NCI-H82 treated with DMSO at 0.1 percent for 48 hours (cell line): ENCODE results near the gene HTRA3.
A peak's percentile ranks its signal among the peaks of the same experiment; 100 is the strongest.

Experiments used
- DNase-seq: peaks from one replicate; lab custom pipeline; 2025; ENCODE audit not compliant: unreplicated experiment; lab: John Stamatoyannopoulos, UW

Gene HTRA3

DNA sequence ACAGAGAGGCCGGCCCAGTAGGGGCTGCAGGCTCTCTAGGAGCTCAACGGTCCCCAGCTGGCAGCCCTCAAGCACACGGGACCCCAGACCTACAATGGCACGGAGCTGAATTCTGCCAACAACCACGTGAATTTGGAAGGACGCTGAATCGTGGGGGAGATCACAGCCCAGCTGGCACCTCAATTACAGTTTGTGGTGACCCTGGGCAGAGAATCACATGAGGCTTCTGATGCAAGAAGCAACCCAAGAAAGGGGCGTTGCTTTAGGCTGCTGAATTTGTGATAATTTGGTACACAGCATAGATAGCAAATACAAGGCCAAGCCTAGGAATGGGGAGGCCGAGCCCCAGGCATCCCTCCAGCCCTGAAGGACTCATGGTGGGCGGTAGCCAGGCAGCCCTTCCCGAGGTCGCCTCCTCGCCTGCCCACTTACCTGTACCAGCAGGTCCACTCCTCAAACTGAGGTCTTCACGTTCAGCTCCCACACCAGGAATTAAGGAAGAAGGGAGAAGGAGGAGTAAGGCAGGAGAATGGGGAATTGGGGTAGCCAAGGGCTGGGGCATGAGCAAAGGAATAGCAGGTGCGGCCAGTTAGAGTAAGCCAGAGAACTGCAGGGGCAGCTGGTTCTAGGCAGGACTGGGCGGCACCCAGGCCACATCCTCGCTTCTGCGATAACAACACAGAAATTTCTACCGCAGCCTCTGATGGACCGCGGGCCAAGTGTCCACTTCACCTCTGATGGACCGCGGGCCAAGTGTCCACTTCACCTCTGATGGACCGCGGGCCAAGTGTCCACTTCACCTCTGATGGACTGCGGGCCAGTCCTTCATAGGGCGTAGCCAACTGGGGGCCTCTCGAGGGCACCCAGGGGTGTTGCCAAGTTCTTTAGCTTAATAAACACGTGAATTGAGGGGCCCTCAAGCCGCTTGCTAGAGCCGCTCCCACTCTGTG is 23.4 kb upstream of the HTRA3 start:
- no peak for DNase-seq

DNA sequence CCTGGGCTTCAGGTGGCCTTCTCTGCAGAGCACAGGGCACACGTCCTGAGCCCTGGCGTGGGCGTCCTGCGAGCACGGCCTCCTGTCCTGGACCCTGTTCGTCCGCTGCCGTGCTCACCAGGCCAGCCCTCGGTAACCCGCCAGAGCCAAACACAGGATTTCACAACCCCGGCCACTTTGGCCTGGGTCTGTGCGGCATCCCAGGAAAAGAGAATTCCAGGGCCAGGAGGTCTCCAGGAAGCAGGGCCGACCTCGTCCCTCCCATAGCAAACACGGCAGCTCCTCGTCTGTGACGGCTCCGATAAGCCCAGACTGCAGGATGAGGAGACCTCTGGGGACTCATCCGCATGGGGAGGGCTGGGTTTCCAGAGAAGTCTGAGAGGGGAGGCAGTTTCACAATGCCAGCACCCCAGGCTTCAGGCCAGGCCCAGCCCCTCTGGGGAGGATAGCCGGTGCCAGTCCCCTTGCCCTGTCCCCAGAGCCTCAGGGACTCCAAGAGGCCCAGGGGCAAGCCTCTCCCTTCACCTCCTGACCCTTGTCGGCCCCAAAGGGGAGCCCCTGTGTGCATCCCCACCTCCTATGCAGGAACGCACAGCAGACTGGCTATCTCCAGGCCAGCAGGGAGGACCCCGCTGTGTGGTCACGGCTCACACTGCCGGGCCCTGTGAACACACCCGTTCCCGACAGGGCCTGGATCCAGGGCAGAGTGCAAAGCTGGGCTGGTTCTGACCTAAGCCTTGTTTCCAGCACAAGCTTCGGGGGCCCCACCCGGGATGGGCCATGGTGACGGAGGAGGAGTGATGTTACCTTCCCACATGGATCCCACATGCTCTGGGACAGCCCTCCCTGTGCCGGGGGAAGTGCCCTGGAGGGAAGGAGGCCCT is 22.3 kb upstream of the HTRA3 start:
- no peak for DNase-seq

DNA sequence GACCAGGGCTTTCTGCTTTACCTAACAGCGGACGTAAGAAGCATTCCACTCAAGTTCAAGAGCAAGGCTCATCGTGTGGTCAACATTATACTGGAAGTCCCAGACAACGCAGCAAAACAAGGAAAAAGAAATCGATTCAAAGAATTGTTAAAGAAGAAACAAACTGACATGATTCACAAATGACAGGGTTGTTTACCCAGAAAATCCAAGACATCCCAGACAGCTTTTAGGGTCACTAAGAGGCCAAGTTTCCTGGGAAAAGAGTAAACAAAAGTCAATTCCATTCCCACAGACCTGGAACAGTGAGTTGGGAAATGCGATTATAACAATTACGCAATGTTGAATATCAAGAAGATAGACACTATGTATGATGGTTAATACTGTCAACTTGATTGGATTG is 21.5 kb upstream of the HTRA3 start:
- DNase-seq, result no peak

DNA sequence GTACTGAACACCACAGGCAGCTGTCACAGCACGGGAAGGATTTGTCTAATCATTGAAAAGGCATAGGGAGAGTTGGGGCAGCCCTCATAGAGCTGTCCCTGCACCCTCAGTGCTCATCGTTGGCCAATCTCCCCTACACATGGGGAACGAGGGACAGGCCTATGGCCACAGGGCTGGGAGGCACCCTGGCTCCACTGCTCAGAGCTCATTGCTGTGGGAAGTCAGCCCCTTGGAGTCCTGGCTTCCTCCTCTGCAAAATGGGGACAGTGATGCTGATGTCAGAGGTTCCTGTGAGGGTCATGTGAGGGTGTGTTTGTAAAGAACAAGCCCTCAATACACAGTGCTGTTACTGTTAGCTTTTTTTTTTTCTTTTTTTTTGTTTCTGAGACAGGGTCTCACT is 19.3 kb upstream of the HTRA3 start:
- DNase-seq, result no peak

DNA sequence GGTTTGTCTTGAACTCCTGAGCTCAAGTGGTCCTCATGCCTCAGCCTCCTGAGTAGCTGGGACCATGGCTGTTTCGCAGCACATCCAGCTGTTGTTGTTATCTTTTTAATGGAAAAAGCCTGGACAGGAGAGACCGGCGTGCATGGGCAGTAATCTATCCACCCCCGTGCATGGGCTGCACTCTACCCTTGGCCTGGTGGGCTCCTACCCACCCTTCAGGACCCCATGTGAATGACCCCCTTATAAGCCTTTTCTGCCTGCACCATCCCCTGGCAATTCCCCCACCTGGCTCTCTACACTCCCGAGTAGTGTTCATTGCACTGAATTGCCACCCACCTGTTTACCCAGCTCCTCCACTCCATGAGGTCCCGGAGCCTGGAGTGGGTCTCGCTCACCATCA is 18.9 kb upstream of the HTRA3 start:
- DNase-seq, result no peak

DNA sequence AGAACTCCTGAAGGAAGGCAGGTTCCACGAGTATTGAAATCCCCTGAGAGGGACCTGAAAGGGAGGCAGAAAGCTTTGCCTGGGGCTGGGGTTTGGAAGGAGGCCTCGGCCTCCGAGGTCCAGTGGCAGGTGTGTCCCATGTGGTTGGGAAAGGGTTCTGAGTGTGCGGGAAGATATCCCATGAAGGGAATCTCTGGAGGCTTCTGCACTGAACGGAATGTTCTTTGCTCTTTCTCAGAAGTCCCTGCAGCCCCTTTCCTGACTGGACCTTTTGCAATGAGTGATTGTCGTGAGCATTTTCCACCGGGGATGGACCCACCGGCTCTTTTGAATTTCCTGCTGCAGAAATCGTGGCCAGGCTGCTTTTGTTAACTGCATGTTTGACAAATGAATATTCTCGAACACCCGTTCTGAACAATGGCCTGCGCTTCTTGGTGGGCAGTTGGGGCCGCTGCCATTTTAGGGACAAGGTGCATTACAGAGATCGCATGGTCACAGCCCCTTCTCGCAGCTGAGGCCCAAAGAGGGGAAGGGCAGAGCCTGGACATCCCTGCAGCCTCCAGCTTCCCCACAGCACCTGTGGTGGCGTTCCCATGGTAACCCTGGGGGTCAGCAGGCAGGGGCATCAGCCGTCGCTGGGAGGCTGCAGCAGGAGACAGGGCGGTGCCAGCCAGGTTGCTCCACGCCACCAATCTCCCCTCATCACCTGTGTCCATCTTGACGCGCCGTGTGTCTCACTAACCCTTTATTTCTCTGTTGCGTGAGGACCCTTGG is 18.3 kb upstream of the HTRA3 start:
- no peak for DNase-seq

DNA sequence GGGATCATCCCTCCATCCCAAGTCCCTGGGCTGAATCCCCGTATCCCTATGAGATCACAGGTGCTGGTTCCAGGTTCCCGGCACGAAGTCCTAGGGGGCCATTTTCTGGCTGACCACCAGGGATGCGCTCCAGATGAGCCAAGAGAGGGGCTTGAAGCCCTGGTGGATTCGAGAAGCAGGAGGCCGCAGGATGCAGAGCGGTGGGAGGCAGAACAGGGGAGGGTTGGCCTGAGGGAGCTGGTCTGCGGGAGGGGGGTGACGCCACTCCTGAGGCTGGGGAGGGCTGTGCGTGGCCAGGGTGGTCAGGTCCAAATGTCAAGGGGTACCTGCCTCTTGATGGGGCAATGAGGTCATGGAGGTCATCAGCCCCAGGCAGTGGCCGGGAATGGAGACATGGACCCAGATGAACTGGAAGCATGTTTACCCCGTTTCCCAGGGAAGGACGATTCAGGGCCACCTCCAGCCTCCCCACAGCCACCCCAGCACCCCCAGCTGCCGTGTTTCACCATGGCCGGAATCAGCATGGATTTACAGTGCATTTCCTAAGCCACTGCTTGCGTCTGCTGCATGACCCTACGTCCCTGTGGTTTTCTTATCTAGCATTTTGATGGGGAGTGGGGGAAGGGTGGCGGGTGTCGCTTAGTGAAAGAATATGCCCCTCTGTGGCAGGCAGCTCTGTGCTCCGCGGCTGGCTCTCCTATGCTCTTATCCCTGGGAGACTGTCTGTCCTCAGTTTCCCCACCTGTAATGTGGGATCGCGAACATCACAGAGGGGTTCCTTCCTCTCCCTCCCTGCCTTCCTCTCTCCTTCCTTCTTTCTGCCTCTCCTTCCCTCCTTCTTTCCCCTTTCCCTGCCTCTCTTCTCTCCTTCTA is 17.0 kb upstream of the HTRA3 start:
- no peak for DNase-seq

DNA sequence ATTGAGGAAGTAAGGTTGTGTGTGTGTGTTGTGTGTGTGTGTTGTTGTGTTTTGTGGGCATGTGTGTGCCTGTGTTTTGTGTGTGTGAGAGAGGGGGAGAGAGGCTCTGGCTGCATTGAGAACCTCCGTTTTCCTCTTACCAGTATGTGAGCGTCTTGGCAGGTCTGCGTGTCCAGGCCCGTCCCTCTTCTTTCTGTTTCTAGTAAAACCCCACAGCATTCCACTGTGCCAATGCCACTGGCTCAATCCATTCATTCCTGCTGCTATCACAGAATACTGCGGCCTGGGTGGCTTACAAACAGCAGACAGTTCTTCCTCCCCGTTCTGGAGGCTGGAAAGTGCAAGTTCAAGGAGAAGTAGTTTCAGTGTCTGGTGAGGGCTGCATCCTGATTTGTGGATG is 15.5 kb upstream of the HTRA3 start:
- no peak for DNase-seq

DNA sequence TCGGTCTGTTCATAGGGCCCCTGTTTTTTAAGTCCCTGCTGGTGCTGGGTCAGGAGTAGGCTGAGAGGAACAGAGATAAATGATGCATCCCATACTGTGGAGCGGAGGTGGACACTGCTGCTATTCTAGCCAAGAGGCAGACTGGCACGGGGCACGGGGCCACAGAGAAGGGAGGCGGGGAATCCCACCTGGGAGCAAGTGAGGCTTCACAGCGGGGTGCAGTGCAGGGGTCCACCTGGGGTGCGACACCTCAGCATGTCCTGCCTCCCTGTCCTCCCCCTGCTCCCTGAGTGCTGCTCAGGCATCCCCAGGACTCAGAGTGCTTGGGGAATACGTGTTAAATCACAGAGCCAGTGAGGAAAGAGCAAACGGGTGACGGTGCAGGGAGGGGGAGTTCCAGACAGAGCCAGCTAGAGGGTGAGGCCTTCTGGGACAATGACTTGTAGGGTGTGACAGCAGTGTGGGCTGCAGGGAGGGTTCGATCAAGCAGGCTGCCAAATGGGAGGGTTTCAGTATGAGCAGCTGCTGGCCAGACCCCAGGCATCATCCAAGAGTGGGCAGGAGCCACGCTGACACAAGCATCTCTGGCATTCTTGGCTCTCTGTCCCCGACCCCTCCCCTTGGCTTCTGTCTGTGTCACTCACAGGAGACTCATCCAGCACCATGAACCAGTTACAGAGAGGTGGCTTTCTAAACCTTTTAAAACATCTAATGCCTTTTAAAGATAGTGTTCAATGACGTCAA is 13.7 kb upstream of the HTRA3 start:
- no peak for DNase-seq

DNA sequence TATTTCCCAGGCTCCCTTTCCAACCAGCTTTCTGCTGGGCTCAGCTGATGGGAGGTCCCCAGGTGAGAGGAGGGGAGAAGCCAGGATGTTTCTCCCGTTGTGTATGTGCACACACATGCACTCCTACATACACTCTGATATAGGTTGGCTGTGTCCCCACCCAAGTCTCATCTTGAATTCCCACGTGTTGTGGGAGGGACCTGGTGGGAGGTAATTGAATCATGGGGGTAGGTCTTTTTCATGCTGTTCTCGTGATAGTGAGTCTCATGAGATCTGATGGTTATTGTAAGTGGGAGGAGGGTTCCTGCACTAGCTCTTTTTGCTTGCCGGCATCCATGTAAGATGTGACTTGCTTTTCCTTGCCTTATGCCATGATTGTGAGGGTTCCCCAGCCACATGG is 11.7 kb upstream of the HTRA3 start:
- no peak for DNase-seq

DNA sequence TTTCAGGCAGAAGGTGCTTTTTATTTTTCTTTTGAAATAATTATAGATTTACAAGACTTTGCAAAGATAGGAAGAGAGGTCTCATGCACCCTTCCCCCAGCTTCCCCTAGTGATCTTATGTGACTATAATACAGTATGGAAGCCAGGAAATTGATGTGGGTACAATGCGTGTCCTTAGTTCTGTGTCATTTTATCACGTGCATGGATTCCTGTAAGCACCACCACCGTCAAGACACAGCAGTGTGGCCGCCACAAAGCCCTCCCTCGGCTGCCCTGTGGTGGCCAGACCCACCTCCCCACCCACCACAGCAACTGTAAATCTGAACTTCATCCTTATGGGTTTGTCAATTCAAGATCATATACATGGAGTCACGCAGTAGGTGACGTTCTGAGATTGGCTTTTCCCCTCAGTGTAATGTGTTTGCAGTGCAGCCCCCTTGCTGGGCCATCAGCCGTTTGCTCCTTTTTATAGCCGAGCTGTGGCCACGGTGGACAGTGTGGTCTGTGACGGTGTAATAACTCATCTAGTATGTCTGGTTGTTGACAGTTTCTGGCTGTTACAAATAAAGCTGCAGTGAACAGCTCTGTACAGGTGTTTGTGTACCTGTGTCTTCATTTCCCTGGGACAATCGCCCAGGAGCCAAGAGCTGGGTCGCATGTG is 10.9 kb upstream of the HTRA3 start:
- no peak for DNase-seq

DNA sequence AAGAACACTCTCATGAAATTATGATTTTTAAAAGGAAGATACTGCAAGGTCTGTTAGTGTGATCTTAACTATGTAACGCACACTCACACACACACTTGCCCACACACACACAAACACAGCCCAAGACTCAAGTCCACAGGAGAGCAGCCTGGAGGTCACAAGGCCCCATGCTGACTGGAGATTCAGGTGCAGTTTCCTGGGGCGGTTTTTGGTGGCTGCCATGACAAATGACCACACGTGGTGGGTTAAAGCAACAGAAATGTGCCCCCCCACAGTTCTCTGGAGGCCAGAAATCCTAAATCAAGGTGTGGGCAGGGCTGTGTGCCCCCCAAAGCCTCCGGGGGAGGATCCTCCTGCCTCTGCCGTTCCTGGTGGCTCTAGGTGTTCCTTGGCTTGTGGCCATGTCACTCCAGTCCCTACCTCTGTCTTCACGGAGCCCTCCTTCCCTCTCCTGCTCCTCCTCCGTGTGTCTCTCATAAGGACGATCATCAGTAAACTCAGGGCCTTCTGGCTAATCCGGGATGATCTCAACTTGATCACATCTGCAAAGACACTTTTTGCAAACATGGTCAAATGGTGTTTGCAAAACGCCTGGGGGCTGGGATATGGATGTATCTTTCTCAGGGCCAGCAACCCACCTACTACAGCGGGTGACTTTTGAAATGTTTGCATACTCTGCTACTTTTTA is 9.7 kb upstream of the HTRA3 start:
- DNase-seq, result peak; percentile 50

DNA sequence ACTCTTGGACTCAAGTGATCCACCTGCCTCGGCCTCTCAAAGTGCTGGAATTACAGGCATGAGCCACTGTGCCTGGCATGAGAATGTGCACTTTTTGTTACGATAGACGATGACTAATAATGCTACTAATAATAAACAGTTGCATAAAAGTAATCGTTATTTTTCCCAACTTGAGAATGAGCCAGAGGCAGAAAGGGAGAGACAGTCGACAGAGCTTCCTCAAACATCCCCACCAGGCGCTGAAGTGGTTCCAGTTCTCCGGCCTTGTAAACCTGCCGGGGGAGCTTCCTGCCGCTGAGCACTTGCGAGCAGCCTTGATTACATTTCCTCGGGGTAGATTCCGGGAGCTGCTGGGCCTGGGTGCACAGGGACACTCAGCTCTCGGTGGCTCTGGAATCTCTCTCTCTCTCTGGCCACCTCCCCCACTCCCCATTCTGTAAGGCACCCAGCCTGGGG is 8.9 kb upstream of the HTRA3 start:
- no peak for DNase-seq

DNA sequence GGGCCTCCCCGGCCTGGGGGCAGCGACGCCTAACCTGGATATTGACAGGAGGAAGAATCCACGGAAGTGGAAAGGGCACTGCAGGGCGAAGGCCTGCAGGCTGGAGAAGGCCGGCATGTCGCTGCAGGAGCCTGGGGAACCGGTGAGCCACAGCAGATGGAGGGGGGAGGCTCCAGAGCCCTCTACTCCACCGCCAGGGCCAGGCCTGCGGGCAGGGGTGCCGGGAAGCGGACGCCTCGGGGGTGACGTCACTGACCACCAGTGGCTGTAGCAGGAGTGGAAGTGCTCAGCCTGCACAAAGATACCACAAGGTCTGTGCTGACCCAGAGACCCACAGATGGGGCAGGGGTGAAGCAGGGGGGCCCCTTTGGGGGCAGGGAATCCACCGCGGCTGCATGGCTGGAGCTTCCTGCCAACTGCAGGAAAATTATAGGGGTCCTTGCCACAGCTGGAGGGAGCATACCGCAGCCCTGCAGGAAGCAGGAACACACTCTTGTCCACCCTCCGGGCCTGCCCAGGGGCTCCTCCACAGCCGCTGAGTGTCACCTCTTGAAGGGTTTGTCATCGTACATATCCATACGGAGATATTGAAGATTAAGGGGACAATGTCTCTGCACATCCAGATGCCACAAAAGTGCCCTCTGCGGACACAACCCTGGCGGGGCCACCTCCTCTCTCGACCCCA is 7.6 kb upstream of the HTRA3 start:
- no peak for DNase-seq

DNA sequence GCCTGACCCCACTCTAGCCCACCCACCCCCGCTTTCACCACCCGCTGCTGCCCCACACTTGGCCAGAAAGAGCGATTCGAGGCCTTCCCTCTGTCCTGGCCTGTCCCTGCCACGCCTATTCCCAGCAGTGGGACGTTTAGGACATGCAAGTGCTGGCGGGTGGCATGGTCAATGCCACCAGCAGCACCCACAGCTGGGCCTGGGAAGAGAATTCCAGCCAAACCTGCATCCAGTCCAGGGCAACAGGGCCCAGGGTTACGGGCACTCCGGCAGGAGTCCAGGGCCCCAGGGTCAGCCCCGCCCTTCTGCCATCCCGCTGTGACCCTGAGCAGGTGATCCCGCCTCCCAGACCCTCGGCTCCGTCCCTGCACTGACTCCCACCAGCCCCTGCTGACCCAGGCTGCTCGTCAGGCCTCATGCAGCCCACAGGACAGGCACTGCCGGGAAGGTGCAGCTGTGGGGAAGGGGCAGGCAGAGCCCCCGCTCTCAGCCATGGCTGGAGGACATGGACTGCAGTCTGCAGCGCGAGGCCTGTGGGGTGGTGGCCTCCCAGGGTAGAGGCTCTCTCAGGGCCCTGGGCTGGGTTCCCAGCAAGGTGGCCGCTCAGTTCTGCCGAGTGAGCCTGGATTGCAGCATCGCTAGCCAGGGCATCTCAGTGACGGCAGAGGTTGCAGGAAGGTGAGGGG is 6.8 kb upstream of the HTRA3 start:
- DNase-seq, result no peak

DNA sequence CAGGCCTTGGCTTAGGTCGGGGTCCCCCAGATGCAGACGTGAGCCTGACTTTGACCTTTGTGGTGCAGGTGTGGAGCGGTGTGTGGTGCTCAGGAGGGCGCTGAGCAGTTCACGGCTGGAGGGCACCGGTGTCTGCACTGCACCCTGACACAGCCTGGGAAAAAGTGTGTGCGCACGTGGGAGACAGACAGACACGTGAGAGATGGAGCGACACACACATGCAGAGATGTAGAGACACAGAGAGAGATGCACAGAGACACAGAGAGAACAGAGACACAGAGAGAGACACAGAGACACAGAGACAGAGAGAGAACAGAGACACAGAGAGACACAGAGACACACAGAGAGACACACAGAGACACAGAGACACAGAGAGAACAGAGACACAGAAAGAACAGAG is 6.2 kb upstream of the HTRA3 start:
- DNase-seq, result no peak

DNA sequence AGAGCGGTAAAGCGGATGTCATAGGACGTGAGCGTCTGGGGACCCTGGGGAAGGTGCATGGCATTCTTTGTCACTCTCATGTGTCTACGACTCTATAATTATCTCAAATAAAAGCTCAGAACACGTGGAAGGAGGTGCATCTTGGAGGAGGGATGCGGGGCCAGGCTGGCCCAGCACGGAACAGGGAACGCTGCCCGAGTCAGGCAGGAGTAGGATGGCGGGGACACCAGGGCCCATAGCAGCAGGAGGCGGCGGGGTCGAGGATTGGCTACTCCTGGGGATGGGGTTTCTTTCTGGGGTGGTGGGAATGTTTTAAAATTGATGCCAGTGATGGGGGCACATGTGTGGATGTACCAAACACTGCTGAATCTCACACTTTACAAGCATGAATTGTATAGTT is 5.4 kb upstream of the HTRA3 start:
- no peak for DNase-seq
